Epidermal melanocyte (primary cell): ENCODE measurements around the gene ENTREP1.

ENCODE experiments used
- DNase-seq: peaks from one replicate; pipeline ENCODE4 v3.0.0; 2011; ENCODE audit warnings: low spot score; ENCODE audit not compliant: insufficient read length

Gene ENTREP1

GRCh38 chr9:69319324-69320025, 5.5 kb upstream of the ENTREP1 start:
- DNase-seq = no peak

GRCh38 chr9:69322256-69322655, 2.8 kb upstream of the ENTREP1 start:
- DNase-seq = no peak

- no peak for DNase-seq
These were observed 1.2 kb upstream of the ENTREP1 start for GRCh38 chr9:69323861-69324260.

GRCh38 chr9:69325409-69326212, 596 bp downstream of the ENTREP1 start:
- DNase-seq = no peak

GRCh38 chr9:69326261-69326660, 1.2 kb downstream of the ENTREP1 start:
- no peak for DNase-seq

- no peak for DNase-seq
These were observed 5.6 kb downstream of the ENTREP1 start for GRCh38 chr9:69330580-69330979.

GRCh38 chr9:69331444-69331843, 6.4 kb downstream of the ENTREP1 start:
- DNase-seq = no peak

GRCh38 chr9:69332067-69332685, 7.2 kb downstream of the ENTREP1 start:
- no peak for DNase-seq

GRCh38 chr9:69333716-69334115, 8.7 kb downstream of the ENTREP1 start:
- no peak for DNase-seq

GRCh38 chr9:69334317-69334716, 9.3 kb downstream of the ENTREP1 start:
- DNase-seq = no peak

GRCh38 chr9:69339620-69340019, 14.6 kb downstream of the ENTREP1 start:
- no peak for DNase-seq

- DNase-seq = no peak
These were observed 15.6 kb downstream of the ENTREP1 start for GRCh38 chr9:69340631-69341030.

- no peak for DNase-seq
These were observed 17.8 kb downstream of the ENTREP1 start for GRCh38 chr9:69342769-69343168.

- no peak for DNase-seq
These were observed 19.4 kb downstream of the ENTREP1 start for GRCh38 chr9:69344459-69344858.

GRCh38 chr9:69346596-69347390, 21.8 kb downstream of the ENTREP1 start:
- no peak for DNase-seq

- no peak for DNase-seq
These were observed 22.6 kb downstream of the ENTREP1 start for GRCh38 chr9:69347607-69348006.

- DNase-seq = no peak
These were observed 26.2 kb downstream of the ENTREP1 start for GRCh38 chr9:69351227-69351626.

GRCh38 chr9:69355232-69355631, 30.2 kb downstream of the ENTREP1 start:
- no peak for DNase-seq

- no peak for DNase-seq
These were observed 32.2 kb downstream of the ENTREP1 start for GRCh38 chr9:69357030-69357775.

- no peak for DNase-seq
These were observed 32.8 kb downstream of the ENTREP1 start for GRCh38 chr9:69357821-69358220.

- no peak for DNase-seq
These were observed 38.2 kb downstream of the ENTREP1 start for GRCh38 chr9:69363191-69363590.
